Activated CD4-positive, alpha-beta T cell treated with anti-CD3 and anti-CD28 coated beads, Interleukin-2, amount 50 U/mL, for 4 hours (primary cell): ENCODE data around the gene OLA1.

Experiments
- DNase-seq, 2 experiments: peaks; one replicate each; pipeline ENCODE4 v3.0.0-alpha.2; 2020

The OLA1 gene

GRCh38 chr2:174224125-174224524 is 24.2 kb downstream of the OLA1 start:
- DNase-seq = no peak

- no peak for DNase-seq
Measured at GRCh38 chr2:174223388-174223787, 24.9 kb downstream of the OLA1 start.

GRCh38 chr2:174222154-174222553 is 26.2 kb downstream of the OLA1 start:
- DNase-seq = no peak

GRCh38 chr2:174219321-174219720 is 29.0 kb downstream of the OLA1 start:
- no peak for DNase-seq

GRCh38 chr2:174218773-174219172 is 29.6 kb downstream of the OLA1 start:
- no peak for DNase-seq

- no peak for DNase-seq
Measured at GRCh38 chr2:174217869-174218268, 30.5 kb downstream of the OLA1 start.

GRCh38 chr2:174211954-174212353 is 36.4 kb downstream of the OLA1 start:
- DNase-seq = no peak

- no peak for DNase-seq
Measured at GRCh38 chr2:174210862-174211261, 37.5 kb downstream of the OLA1 start.

GRCh38 chr2:174209325-174209724 is 39.0 kb downstream of the OLA1 start:
- DNase-seq = no peak

- no peak for DNase-seq
Measured at GRCh38 chr2:174208026-174208425, 40.3 kb downstream of the OLA1 start.

GRCh38 chr2:174205562-174205961 is 42.8 kb downstream of the OLA1 start:
- DNase-seq = no peak

GRCh38 chr2:174202188-174202587 is 46.1 kb downstream of the OLA1 start:
- DNase-seq = no peak

GRCh38 chr2:174198846-174199564 is 49.3 kb downstream of the OLA1 start:
- DNase-seq = no peak

GRCh38 chr2:174195253-174195652 is 53.1 kb downstream of the OLA1 start:
- no peak for DNase-seq

GRCh38 chr2:174193737-174194136 is 54.6 kb downstream of the OLA1 start:
- DNase-seq = no peak

- DNase-seq = no peak
Measured at GRCh38 chr2:174192664-174193063, 55.7 kb downstream of the OLA1 start.

GRCh38 chr2:174191342-174192074 is 56.8 kb downstream of the OLA1 start:
- no peak for DNase-seq

- DNase-seq = no peak
Measured at GRCh38 chr2:174184915-174185314, 63.4 kb downstream of the OLA1 start.

- DNase-seq = no peak
Measured at GRCh38 chr2:174184504-174184903, 63.8 kb downstream of the OLA1 start.

GRCh38 chr2:174183076-174183475 is 65.3 kb downstream of the OLA1 start:
- DNase-seq = no peak

GRCh38 chr2:174181368-174181767 is 67.0 kb downstream of the OLA1 start:
- DNase-seq = no peak

GRCh38 chr2:174180726-174181236 is 67.6 kb downstream of the OLA1 start:
- DNase-seq = no peak

GRCh38 chr2:174180165-174180724 is 68.1 kb downstream of the OLA1 start:
- DNase-seq = no peak

GRCh38 chr2:174177316-174177890 is 70.9 kb downstream of the OLA1 start:
- no peak for DNase-seq
